Skin epidermis (tissue), 12 donors: ENCODE measurements around the gene FGF12.
A peak's percentile ranks its signal among the peaks of the same experiment; 100 is the strongest.

Source experiments
- H3K27ac ChIP-seq, 21 experiments: fragments of 200-600 bp; sonication (generic) in 11 of 21; one replicate each; pipeline ENCODE4 v1.5.0; 2020; ENCODE audit warnings: mild to moderate bottlenecking in 3 of 21, inconsistent platforms in 2 of 21, moderate library complexity in 2 of 21
- H3K4me3 ChIP-seq, 7 experiments: fragments of 200-600 bp; sonication (generic) in 2 of 7; one replicate each; pipeline ENCODE4 v1.5.0; 2020; ENCODE audit warnings: inconsistent platforms in 2 of 7, mild to moderate bottlenecking in 2 of 7, moderate library complexity in 1 of 7

FGF12 gene

DNA sequence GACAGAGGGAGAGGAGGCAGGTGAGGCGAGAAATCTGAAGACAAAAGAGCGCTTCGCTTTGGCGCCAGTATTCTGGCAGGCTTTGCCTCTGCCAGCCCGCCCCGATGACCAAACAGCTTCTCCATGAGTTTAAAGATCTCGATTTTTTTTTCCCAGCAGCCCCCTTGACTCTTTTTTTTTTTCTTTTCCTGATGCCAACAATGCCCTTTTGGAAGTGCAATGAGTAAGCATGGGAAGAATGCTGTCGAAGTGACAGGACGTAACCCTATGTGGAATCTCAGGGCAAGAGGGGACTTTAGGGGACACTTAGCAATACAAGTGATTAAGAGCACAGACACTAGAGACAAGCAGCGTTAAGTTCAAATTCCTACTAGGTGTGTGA, 211.7 kb downstream of the FGF12 start:
- Histone ChIP-seq H3K27ac (no peak overlapping the region), H3K4me3 (peak overlapping the region in 1 of 7 experiments; percentile 41)

DNA sequence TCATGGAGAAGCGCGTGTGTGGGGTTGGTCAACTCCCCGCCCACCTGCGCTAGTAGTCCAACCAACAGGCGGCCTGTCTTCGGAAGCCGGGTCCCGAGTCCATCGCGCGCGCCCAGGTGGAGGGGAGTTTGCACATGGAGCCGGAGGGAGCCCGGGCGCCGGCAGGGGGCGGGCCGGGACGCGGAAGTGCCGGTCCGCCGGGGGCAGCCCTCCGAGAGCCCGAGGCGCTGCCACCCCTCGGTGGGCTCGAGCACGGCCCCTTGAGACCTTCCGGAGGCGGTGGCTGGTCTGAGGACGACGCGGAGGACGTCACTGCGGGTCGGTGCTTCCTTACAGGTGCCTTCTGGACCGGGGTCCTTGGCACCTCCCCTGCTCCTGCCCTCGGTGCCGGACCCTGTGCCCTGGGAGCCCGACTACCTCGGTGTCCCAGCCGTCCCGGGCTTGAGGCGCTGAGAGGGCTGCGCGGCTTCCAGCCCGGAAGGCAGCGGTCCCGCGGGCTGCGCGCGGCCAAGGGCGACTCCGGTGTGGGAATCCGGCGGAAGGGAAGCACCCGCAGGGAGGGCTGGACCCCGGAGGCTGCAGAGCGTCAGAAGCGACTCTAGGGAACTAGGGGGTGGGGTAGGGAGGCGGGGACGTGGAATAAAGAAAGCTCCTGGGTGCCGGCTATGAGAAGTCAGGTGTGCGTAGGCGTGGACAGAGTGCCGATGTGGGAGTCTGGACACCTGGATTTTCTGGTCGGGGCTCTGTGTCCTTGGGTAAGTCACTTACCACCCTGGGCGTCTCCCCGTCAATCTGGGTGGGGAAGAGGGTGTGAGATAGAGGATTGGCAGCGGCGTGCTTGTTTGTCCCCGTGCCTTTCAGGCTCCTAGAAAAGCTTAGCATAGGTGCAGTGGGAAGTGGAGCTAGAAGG, 212.3 kb downstream of the FGF12 start:
- H3K4me3 ChIP-seq: peak overlapping the region; percentile 9 to 41 (median 23)
- H3K27ac ChIP-seq: no peak overlapping the region

DNA sequence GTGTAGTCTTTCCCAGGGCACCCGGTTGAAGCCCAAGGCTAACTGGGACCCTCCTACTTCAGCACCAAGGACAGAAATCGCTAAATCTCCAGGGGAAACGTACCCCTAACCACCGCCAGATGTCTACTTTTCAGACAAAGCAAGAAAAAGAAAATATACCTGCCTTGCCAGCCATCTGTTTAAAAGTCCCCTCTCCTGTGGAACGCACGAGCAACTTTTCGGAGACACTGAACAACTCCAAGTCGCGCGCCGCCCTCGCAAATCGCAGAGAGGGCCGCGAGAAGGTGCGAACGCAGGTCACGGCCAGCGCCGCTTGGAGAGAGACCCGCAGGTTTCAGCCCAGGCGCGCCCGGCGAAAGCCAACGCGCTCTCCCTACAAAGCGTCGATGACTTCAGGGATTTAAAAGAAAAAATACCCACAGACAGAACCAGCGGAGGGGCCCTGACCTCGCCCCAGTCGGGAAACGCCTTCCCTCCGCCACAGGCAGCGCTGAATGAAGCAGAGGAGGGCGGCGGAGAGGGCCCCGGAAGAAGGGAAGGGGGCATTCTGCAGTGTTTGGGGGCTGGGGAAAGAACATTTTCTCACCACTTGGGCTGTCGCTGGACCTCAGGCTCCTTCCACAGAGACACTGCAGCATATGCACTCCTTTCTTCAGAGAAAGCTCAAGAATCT, 213.1 kb downstream of the FGF12 start:
- H3K4me3 ChIP-seq: peak overlapping the region in 6 of 7 experiments; percentile 15 to 41 (median 26)
- H3K27ac ChIP-seq: no peak overlapping the region

DNA sequence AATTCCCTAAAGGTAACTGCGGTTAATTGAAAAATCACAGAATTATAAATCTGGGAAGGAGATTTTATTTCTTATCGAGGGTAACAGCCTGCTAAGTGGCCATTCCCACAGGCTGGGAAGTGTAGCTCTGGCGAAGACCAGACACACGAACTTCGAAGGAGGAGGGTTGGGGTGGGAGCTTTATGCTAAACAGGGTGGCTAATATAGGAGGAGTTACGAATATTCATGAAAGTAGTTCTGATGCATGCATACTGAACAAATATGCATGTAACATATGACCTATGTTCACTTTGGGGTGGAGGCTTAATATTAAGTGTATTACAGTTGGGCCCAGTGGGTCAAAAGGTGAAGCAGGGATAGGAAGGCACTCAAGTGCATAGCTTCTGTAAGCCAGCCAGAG, 221.6 kb downstream of the FGF12 start:
- H3K27ac ChIP-seq: no peak overlapping the region
- no peak overlapping the region for H3K4me3 ChIP-seq

DNA sequence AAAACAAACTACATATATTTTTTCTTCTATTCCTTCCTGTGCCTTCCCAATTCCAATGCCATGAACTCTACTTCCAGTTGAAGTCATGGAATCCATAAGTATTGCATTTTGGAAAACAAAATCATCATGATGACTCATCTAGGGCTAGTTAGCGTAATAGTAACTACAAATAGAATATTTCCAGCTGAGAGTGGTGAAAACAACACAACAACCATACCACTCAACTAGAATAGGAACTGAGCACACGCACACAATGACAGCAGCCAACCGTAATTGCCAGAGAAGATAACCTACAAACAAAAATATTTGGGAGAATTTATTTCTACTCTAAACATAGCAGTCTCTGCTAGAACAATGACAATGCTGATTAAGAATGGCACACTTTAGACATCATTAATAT, 225.9 kb downstream of the FGF12 start:
- Histone ChIP-seq H3K4me3 (no peak overlapping the region), H3K27ac (no peak overlapping the region)

DNA sequence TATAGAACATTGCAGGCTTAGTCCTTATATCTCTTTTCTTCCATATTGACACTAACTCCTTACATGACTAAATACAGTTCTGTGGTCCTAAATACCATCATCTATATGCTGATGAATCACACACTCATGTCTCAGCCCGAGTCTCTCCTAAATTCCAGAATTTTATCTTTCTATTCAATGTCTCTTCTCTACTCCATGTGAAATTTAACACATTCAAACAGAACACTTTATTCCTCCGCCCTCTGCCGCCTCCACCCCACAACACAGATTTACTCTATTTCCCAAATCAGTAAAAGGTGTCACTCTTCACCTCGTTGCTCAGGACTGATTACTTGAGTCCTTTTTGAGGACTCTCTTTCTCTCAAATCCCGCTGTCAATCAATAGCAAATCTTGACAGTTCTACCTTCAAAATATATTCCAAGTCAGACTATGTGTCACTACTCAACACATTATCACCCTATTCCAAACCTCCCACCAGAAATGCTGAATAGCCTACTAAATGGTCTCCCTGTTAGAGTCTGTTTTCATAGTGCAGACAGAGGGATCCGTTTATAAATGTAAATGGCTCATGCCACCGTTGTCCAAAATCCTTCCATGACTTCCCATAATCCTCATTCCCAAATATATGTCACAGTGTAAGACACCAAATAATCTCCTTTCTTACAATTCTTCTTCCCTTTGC, 230.3 kb downstream of the FGF12 start:
- Histone ChIP-seq H3K4me3 (no peak overlapping the region), H3K27ac (no peak overlapping the region)

DNA sequence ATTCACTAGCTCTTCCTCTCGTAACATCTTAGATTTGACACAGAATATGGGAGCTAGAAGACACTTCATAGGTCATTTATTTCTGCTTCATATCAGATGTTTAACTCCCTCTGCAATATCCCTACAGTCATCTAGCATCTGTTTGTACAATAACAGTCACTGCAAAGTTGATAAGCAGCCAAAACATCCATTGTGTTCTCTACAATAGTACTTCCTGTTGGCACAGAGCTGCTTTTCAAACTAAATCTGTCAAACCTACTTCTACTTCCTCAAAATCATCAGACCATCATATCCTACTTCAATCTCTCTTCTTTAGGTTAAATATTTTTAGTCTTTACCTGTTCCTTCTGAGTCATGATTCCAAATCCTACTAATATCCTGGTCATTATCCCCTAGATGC, 233.2 kb downstream of the FGF12 start:
- H3K27ac ChIP-seq: no peak overlapping the region
- no peak overlapping the region for H3K4me3 ChIP-seq

DNA sequence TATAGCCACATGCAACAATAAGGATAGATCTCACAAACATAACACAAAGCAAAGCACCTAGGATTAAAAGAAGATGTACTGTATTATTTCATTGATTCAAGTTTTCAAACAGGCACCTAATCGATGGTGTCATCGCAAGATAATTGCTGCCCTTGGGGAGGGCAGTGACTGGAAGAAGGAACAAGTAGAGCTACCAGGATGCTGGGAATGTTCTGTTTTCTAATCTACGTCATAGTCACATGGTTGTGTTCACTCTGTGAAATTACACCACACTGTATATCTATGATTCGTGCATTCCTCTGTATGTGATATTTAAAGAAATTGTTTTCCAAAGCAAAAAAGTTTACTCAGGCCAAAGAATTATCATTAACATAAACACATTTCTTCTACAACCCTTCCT, 236.6 kb downstream of the FGF12 start:
- Histone ChIP-seq H3K4me3 (no peak overlapping the region), H3K27ac (no peak overlapping the region)

DNA sequence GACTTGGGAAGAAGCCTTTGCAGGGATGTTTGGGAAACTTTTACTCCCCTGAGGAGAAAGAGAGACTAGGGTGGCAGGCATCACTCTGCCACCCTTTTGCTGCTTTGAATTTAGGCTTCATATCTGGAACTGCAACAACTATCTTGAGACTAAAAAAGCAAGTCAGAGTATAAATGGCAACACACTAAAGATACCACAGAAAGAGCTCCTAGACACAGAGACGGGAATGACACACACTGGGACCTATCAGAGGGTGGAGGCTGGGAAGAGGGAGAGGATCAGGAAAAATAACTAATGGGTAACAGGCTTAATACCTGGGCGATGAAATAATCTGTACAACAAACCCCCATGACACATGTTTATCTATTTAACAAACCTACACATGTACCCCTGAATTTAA, 237.8 kb downstream of the FGF12 start:
- no peak overlapping the region for H3K4me3 ChIP-seq
- H3K27ac ChIP-seq: no peak overlapping the region

DNA sequence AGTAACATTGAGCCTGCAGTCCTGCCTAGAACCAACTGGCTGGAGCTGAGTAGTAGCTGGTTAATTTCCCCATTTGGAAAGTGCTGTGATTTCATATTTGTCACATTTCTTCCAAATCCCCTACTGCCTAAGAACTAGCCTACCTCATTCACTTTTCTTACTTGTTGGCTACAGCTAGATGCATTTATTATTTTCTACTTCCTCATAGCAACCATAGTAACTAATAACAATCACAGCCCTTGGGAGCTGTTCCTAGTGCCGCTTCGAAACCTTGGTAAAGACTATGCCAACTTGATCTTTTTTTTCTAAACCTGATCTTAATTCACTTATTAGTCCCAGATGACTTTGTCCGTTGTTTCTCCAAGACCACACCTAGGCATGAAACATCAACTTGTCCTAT, 240.3 kb downstream of the FGF12 start:
- no peak overlapping the region for H3K27ac ChIP-seq
- H3K4me3 ChIP-seq: no peak overlapping the region

DNA sequence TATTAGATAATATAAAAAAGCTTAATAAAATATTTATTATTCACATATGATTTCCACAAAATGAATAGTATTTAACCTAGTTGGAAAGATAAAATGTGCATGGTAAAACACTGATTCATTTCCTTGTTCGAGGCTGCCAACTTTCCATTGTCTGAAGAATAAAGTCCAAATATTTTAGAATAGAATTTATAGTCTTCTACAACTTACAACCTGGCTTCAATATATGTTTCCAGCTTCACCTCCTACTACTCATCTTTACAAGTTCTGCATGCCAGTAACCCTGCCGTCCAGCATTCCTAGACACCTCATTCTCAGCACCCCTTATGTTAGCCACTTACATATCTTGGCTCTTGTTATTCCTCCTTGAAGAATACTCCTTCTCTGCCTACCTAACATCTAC, 244.5 kb downstream of the FGF12 start:
- Histone ChIP-seq H3K4me3 (no peak overlapping the region), H3K27ac (no peak overlapping the region)

DNA sequence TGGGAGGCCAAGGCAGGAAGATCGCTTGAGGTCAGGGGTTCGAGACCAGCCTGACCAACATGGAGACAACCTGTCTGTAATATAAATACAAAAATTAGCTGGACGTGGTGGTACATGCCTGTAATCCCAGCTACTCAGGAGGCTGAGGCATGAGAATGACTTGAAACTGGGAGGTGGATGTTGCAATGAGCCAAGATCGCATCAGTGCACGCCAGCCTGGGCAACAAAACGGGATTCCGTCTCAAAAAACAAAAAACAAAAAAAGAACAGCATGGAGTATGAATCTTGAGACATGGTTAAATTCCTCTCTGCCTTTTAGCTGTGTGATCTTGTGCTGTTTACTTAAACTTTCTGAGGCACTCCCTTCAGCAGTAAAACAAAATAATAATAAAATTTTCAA, 244.9 kb downstream of the FGF12 start:
- peak overlapping the region in 2 of 21 experiments; percentile 0 to 26 for H3K27ac ChIP-seq
- no peak overlapping the region for H3K4me3 ChIP-seq

DNA sequence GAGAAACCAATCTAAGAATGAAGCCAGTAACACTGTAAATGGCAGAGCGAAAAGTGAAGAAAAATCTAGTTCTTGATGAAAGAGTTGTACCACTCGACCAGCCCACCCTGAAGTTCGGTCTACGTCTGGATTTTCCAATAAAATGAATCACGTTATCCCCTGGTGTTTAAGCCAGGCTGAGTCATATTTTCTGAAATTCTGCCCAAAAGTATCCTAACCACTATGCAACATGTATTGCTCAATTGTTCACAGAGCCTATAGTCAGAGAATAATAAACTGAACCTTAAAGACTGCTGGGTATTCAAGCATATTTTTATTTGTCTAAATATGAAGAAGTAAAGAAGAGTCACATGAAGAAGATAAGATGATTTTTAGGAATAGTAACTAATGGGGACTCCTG, 245.7 kb downstream of the FGF12 start:
- H3K27ac ChIP-seq: peak overlapping the region in 1 of 21 experiments; percentile 0
- H3K4me3 ChIP-seq: no peak overlapping the region

DNA sequence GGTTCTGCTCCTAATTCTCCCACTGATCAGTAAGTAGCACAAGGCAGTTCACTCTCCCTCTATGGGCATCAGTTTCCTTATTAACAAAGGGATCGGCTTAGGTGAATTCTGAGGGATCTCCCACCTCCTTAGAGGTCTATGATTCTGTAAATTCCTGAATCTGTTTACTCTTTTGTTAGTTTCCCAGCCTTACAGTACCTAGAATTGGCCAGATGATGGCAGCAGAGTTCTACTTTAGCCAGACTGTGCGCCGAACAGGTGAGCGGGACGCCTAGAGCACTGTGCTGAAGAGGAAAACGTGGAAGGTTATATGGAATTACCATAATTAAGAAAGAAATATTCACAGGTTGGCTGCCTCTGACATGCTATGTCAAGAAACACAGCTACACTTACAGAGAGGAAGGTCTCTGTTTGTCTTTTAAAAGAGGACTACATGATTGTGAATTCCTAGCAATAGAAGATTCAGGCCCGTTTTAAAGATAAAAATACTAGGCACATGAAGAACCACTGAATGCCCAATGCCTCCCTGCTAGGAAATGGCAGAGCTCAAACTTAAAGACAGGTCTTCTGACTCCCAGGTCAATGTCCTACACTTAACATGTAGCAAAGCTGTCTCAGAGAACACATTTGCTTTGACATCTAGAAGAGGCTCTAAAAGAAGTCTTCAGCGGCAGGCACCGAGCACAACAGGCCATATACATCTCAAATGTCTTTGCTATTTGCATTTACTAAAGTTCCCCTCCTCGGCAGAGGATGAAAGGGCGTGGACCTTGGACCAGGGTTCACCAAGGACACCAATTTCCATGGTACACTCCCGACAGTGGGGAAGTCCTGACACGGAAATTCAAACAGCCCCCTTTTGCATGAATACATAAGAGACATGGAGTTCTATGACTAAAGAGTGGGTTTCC, 259.9 kb downstream of the FGF12 start:
- no peak overlapping the region for H3K27ac ChIP-seq

DNA sequence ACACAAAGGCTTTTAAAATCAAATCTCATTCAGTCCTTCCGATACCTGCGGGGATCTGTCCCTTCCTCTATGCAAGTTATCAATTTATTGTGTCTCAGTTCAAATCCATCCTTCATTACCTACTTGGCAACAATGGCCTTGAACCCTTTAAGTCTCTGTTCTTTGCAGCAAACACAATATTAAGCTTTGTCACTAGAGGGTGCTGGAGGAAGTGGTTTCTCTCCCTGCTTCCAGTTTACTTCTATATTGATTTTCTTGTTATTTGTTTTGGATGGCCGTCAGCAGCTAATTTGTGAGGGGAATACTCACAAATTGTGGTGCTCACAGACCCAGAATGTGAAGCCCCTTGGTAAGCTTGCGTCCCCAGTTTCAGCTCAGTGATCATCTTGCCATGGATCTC, 278.3 kb downstream of the FGF12 start:
- Histone ChIP-seq H3K4me3 (no peak overlapping the region), H3K27ac (no peak overlapping the region)

More for the DNA sequence above, 259.9 kb downstream of the FGF12 start:
- H3K4me3 ChIP-seq: no peak overlapping the region

DNA sequence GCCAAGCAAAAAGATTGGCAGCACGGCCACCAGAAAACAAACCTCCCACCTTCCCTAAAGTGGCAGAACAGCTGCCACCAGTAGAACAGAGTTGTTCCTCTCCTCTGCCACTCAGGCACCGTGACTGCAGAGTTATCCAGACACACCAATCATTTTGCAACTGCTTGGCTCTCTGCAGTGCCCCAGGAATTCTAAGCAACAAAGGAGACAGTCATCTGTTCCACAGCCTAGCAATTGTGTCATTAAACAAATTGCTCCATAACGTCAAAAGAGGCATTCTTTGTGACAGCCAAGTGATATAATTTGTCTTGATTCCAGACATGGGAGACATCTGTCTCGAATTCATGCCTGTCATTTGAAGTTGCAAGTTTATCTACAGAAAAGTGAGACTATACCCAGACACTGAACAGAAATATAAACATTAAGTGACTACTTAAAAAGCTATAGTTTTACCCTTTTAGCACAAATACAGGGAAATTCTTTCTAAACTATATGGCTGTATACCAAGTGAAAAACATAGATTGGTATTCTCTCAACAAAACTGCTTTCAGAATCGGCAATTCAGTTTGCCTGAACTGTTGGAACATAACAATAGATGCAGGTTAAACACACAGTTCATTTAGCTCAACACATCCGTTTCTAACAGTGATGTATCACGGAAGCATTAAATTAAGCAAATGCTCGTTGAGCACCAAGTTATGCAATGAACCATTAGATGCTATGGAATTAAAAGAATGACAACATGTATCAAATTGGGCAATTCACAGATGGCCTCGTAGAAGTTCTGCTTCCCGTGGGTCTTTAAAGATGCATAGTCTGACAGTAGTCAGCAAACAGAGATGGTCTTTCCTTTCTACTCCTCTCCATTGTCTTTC, 281.3 kb downstream of the FGF12 start:
- no peak overlapping the region for H3K4me3 ChIP-seq

DNA sequence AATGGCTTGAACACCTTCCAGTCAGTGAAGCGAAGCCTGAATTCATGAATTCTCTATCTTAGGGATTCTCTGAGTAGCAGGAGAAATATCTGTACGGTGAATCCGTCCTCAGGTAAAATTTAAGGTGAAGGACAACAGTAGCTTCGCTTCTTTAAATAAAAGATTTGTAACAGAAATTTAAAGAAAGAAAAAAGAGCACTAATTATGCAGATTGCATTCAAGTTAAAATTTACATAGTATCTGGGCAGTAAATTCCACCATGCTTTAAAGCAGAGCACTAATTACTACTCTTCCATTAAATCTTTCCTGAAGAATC, 282.6 kb downstream of the FGF12 start:
- no peak overlapping the region for H3K4me3 ChIP-seq
- H3K27ac ChIP-seq: no peak overlapping the region

More for the DNA sequence above, 281.3 kb downstream of the FGF12 start:
- H3K27ac ChIP-seq: no peak overlapping the region

DNA sequence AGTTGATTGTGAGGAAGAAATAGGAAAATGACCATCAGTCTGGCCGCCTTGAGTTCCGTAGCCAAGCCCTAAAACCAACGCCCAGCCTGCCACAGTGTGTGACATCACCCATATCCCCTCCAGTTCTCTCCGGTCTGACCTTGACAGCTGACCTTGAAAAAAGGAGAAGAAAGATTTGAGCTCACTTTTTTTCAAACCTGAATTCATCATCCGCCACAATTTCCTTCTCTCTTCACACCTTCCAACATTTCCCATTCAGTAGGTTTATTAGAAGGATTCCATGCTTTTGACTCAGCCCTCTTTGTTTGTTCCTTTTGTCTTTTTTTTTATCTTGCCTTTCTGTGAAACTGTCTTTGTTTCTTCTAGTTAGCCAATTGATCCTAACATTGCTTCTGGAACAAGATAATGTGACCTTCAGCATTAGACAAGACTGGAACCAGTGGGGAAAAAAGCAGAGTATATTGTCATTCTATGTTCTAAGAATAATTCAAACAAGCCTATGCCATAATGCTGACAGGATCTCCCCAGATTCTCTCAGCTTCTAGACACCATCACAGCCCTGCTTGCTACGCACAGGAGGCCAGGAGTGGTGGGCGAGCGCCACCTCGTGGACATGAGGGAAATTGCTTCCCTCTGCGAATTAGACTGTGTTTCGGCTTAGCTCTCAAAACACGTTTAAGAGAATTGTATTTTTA, 283.1 kb downstream of the FGF12 start:
- Histone ChIP-seq H3K27ac (no peak overlapping the region), H3K4me3 (no peak overlapping the region)
